ENCODE measurements around the gene PRELP.
A peak's percentile ranks its signal among the peaks of the same experiment; 100 is the strongest.

PRELP gene

DNA sequence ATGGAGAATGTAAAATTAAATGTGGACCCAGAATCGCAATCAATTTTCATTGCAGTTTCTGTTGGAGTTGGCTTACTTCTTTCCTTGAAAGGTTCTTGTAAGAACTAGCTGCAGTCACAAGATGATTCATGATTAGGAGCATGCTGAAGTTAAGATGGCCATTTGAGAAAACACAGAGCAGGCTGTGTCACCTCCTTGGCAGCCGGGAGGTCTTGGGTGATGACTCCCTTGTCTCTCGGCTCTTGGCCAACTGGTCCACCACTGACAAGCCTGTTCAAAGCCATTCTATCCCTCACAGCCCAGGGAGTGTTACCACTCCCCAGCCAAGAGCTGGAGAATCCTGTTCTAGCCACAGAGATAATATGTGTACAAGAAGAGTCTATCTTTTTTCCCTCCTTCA lies 58.9 kb downstream of the PRELP start:
- Histone ChIP-seq H3K27me3 (no peaks in the 10 kb centered on the region), H3K27ac (peak overlapping the region; percentile 52 to 54), H3K36me3 (no peaks in the 10 kb centered on the region), H3K4me1 (peaks cover 0 to 17% (median 4%) of the 10 kb centered on the region in 4 donors), H3K9me3 (no peaks in the 10 kb centered on the region), H3K4me3 (no peak overlapping the region)
- TF ChIP-seq, protein P1, sequence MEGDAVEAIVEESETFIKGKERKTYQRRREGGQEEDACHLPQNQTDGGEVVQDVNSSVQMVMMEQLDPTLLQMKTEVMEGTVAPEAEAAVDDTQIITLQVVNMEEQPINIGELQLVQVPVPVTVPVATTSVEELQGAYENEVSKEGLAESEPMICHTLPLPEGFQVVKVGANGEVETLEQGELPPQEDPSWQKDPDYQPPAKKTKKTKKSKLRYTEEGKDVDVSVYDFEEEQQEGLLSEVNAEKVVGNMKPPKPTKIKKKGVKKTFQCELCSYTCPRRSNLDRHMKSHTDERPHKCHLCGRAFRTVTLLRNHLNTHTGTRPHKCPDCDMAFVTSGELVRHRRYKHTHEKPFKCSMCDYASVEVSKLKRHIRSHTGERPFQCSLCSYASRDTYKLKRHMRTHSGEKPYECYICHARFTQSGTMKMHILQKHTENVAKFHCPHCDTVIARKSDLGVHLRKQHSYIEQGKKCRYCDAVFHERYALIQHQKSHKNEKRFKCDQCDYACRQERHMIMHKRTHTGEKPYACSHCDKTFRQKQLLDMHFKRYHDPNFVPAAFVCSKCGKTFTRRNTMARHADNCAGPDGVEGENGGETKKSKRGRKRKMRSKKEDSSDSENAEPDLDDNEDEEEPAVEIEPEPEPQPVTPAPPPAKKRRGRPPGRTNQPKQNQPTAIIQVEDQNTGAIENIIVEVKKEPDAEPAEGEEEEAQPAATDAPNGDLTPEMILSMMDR (IDR thresholded peaks at IDR 0.05) = no peak
- peak; percentile 74 to 77 for DNase-seq
- intact Hi-C loops (cut with DNase I; ENCODE audit: low total_unique reads) = no loop called here

DNA sequence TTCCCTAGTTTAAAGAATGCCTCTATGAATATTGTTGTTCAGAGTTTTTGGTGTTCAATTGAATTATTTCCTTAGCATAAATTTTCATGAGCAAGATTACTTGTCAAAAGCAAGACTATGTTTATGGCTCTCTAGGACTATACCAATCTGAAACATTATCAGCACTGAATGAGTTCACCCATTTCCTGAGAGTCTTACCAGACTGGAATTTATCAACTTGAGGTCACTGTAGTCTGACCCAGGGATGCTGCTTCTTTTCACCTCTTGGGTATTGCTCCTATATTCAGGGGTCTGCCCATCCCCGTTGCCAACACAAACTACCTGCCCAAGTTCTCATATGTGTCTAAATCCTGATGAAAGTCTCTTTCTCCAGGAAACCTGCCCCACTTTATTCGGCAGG lies 61.0 kb downstream of the PRELP start:
- Histone ChIP-seq H3K9me3 (no peaks in the 10 kb centered on the region), H3K27me3 (no peaks in the 10 kb centered on the region), H3K27ac (peak overlapping the region in 1 of 2 donors; percentile 24), H3K36me3 (no peaks in the 10 kb centered on the region), H3K4me1 (peaks cover 0 to 17% (median 4%) of the 10 kb centered on the region in 4 donors), H3K4me3 (no peak overlapping the region)
- TF ChIP-seq, protein P1 (IDR thresholded peaks at IDR 0.05) = no peak
- DNase-seq = no peak
- intact Hi-C loops (cut with DNase I; ENCODE audit: low total_unique reads) = no loop called here

- Histone ChIP-seq H3K27me3 (no peaks in the 10 kb centered on the region), H3K36me3 (no peaks in the 10 kb centered on the region), H3K4me1 (peaks cover 0 to 17% (median 4%) of the 10 kb centered on the region in 4 donors), H3K27ac (peak overlapping the region in 1 of 2 donors; percentile 24), H3K9me3 (no peaks in the 10 kb centered on the region), H3K4me3 (no peak overlapping the region)
- intact Hi-C loops (cut with DNase I; ENCODE audit: low total_unique reads) = no loop called here
- TF ChIP-seq, protein P1 (IDR thresholded peaks at IDR 0.05) = no peak
- peak in 1 of 2 donors; percentile 63 for DNase-seq
Observed at GRCh38 chr1:203536980-203537455, 61.4 kb downstream of the PRELP start.

GRCh38 chr1:203537806-203538464 lies 62.3 kb downstream of the PRELP start:
- no peaks in the 10 kb centered on the region for H3K36me3 ChIP-seq
- no peaks in the 10 kb centered on the region for H3K9me3 ChIP-seq
- peak overlapping the region in 1 of 2 donors; percentile 24 for H3K27ac ChIP-seq
- H3K4me1 ChIP-seq = peaks cover 0 to 17% (median 4%) of the 10 kb centered on the region in 4 donors
- TF ChIP-seq, protein P1 (IDR thresholded peaks at IDR 0.05) = no peak
- intact Hi-C loops (cut with DNase I; ENCODE audit: low total_unique reads) = no loop called here
- H3K27me3 ChIP-seq = no peaks in the 10 kb centered on the region
- DNase-seq = no peak
- H3K4me3 ChIP-seq = no peak overlapping the region

GRCh38 chr1:203538726-203539125 lies 63.1 kb downstream of the PRELP start:
- Histone ChIP-seq H3K27ac (no peak overlapping the region), H3K36me3 (no peaks in the 10 kb centered on the region), H3K4me1 (peaks cover 0 to 17% (median 4%) of the 10 kb centered on the region in 4 donors), H3K9me3 (no peaks in the 10 kb centered on the region), H3K27me3 (no peaks in the 10 kb centered on the region), H3K4me3 (no peak overlapping the region)
- TF ChIP-seq, protein P1 (IDR thresholded peaks at IDR 0.05) = no peak
- intact Hi-C loops (cut with DNase I; ENCODE audit: low total_unique reads) = no loop called here
- DNase-seq = no peak
